NOMO-1 treated with dmso at 0.1 percent for 144 hours (cell line): ENCODE data around the gene CFAP45.

Experiments used
- DNase-seq: peaks from one replicate; lab custom pipeline; 2025; ENCODE audit not compliant: unreplicated experiment; lab: John Stamatoyannopoulos, UW

Gene CFAP45

DNA sequence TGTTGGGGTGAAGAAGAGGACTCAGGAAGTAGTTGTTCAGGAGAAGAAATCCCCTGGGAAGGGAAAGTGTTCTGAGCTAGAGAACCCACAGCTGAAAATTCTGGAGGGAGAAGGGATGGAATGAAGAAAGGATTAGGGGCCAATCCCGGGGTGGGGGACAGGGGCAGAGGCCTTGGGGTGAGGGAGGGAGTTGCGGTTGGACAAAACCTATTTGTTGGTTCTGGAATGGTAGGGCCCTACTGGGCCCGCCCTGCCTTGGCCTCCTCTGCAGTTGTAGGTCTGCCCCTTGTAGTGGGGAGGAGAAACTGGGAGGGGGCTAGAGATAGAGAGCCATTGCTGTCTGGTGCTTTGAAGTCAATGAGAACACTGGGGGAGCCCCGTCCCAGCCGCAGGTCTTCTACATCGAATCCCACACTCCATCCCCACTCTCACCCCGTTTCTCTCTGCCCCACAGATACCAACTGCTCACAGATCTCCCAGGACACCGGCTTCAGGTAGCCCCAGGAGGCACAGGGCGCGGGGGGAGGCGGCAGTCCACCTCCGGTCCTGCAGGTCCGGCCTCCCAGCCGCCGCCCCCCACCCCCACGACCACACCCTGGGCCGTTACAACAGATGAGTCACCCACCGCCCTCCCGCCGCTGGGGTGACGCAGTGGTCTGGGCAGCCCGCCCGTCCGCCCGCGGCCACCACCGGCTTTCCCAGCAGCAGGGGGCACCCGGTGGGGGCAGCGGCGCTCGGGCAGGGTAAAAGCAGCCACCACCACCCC lies 24.2 kb upstream of the CFAP45 start:
- peak; percentile 33 for DNase-seq

DNA sequence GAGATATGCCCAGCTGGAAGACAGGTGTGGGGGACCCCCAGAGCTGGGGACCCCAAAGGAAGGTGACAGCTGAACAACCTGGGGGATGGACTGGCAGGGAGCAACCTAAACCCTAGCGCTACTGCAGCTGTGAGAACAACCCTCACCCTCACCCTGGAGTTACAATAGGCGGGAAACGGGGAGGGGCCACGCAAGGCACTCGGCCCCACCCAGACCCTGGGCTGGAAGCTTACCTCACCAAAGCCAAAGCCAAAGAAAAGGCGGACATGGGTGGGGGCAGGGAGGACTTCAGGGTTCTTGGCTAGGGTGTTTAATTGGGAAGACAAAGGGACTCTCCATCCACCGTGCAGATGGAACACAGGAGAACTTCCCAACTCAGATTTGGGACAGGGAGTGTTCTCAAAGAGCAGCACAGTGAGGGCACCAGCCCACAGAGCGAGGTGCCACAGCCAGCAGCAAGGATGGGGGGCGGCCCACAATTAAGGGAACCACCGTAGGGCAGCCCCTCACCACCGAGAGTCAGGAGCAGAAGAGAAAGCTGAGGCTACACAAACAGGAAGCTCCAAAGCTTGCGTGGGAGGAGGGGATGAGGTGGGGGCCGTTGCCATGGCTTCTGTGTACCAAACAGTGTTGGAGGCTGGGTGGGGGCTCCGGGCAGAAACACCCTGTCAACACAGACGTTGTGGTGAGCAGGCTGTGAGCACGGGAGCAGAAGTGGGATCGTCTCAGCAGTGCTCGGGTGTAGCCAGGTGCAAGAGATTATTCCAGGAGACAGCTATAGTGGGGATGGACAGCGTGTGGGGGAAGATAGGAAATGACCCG lies 23.4 kb upstream of the CFAP45 start:
- DNase-seq: peak; percentile 39

DNA sequence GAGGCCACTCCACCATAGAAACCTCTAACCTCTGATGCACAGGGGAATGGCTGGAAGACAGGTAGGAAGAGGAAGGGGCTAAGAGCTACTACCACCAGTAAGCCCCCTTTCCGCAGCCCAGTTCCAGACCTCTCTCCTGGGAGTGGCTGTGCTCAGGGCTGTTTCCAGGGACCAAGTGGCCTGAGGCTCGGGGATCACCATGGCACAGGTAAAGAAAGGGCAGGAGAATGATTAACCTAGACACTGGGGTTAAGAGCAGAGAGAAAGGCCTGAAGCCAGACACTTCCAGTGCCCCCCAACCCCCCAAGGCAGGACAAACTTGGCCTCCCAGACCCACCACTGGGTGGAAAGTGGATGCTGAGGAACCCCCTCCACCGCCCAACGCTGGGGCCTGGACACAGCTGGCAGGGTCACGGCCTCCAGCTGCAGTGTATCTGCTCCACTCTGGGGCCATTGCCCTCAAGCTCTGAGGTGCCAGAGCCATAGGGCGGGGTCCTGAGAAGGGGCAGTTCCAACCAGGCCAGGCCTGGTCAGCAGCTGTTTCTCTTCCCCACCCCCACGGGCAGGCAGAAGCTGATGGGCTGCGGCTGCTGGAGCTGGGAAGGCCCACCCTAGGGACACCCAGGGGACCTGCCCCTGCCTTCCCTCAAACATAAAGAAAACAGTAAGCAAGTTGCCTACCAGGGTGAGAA lies 22.7 kb upstream of the CFAP45 start:
- DNase-seq: no peak

DNA sequence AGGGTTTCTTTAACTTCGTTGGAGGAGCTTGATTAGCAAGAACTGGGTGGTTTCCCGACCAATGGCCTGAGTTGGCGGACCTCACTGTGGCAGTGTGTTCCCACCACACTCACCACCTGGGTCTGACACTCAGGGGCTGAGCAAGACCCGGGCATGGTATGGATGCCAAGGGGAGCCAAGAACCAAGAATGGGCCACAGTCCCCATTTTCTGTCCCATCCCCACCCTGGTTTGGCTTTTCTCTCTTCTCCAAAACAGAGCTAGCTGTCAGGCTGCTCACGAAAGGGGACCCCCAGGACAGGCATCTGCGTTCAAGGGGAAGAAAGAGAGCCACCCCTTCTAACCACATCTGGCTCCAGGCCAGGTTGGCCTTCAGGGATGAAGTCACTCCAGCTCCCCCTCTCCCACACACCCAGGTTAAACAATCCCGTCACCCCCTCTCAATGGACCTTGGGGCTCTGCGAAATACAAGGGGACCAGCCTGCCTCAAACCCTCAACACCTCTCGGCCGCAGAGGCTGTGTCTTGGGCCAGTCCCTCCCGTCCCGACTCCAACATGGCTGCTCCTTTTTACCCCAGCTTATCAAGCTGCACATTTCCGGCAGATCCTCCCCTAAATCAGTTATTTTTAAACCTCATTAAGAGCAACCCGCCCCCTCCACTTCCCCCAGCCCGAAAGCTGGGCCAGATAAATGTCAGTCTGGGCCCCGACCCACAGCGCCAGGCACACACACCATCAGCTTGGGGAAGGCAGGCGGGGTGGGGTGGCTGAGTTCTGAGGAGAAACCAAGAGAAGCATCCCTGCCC lies 21.9 kb upstream of the CFAP45 start:
- no peak for DNase-seq

- no peak for DNase-seq
These were observed 21.3 kb upstream of the CFAP45 start for GRCh38 chr1:159921251-159921650.

GRCh38 chr1:159920651-159921050 lies 20.7 kb upstream of the CFAP45 start:
- no peak for DNase-seq

DNA sequence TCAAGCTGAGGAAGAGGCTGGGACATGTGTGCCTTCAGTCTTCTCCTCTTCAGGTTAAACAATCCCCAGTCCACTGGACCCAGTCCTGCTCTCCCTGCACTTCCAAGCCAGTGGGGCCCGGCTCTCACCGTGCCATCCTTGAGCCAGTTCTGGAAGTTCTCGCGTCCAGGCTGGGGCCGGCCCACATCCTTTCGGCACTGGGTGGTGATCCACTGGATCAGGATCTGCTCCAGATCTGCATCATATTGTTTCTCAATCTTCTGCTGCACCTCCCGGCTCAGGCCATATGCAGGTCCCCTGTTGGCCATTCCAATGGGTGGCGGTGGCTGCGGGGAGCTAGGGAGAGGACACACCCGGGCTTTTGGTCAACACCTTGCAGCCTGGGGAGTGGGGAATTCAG lies 20.2 kb upstream of the CFAP45 start:
- no peak for DNase-seq

DNA sequence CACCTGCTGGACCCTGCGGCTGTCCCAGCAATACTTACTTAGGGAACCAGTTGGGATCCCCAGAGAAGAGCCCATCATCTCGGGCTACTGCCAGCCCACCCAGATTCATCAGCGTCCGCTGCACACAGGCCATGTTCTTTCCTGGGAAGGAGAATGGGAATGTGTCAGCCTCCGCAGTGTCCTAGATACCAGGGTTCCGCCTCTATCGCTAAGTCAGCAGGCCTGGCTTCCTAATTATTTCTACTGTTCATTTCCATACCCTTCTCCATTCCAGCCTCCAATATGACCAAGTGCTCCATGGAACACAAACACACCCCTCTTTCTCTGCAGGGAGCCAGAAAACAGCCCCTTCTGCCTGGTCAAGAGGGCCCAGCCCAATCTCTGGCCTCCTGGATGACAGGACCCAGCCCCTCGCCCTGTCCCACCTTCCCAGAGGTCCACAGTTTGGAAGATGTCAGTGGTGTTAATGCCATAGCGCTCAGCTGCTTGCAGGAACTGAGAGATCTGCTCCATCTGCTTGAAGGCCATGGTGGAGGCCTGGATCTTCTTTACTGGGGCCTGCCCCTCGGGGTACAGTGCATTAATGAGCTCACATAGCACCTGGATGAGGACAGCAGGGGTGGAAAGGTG lies 19.4 kb upstream of the CFAP45 start:
- DNase-seq: no peak

DNA sequence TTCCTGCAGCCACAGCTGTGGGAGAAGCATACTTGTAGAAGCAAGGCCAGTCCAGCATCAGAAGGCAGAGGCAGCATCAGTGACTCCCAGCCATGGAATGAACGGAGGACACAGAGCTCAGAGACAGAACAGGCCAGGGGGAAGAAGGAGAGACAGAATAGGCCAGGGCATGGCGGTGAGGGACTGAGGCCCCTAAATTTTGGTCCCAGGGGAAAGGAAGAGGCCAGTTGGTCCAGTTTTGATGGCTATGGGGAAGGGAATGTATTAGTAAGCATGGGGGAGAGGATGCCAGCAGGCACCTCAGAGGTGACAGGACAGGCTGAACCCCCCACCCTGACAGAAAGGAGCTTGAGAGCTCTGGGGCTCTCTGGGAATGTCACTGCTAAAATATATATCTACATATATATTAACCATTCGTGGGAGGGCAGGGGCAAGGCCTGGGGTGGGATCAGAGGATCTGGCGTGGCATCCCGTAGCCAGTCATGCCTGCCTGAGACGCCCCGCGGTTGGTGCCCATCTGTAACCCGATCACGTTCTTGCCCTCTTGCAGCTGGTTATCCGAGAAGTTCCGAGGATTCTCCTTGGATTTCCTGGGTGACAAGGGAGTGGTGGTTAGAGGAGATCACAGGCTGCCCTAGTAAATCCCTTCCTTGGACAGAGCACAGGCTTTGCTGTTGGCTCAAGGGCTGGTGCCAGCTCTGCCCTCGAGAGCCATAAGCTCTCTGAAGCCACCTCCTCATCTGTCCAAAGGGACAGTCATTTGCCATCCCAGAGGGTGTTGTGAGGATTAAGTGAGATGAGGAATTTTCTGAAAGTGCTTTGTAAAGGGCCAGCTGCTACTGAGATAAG lies 18.6 kb upstream of the CFAP45 start:
- DNase-seq: no peak

GRCh38 chr1:159917533-159918351 lies 17.8 kb upstream of the CFAP45 start:
- no peak for DNase-seq

DNA sequence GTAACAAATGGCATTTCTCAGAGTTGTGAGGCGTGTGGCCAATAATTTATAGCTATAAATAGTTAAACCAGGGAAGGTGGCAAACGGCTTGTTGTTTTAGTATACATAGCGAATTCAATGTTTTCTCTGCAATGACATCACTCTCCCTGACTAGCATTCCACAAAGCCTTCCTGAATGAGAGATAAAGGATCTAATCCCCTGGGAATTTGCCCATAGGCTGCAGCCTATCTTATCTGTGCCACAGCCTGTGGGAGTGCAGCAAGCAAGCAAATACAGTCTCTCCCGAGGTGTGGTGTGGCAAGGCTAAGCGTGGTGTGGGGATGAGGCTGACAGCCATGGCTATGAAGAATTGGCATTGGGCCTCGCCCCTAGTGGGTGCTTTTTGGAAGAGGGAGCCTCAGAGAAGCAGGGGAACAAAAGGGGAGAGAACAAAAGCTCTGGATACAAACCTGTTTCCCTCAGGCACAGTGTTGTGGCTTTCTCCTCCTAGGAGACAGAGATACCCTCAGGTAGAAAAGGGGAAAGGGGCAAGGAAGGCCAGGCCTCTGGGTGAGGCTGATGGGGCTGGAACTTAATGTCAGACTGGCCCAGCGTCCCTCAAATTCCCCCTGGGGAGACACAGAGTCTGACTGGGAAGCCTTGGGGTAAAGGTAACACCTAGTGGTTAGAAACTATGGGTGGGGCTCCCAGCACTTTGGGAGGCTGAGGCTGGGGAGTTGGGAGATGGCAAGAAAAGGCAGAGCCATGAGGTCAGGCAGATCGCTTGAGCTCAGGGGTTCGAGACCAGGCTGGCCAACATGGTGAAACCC lies 16.5 kb upstream of the CFAP45 start:
- DNase-seq: no peak

GRCh38 chr1:159915571-159916241 lies 15.7 kb upstream of the CFAP45 start:
- DNase-seq: no peak

DNA sequence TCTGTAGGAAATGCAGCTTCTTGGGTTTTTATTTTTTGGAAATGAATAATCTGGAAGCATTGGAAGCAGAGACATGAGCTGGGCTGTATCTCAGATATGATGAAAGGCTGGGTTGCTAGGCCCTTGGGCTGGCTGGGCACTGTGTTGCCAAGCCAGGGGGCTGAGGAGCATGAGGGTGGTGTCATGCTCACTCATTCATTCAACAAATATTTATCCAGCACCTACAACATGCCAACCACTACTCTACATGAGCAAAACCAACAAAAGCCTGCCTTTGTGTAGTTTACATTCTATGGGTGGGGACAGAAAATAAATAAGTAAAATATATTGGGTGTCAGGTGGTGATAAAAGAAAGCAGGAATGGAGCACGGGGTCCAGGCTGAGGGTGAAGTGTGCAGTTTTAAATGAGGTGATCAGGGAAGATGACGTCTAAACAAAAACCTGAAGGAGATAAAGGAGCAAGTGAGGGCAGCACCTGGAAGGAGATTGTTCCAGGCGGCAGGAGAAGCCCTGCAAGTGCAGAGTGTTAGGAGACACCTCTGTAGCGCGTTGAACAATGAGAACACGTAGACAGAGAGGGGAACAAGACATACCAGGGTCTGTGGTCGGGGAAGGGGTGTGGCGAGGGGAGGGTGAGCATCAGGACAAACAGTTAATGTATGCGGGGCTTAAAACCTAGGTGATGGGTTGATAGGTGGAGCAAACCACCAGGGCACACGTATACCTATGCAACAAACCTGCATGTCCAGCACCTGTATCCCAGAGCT lies 14.5 kb upstream of the CFAP45 start:
- no peak for DNase-seq

- no peak for DNase-seq
These were observed 13.7 kb upstream of the CFAP45 start for GRCh38 chr1:159913451-159914192.

GRCh38 chr1:159911326-159912070 lies 11.5 kb upstream of the CFAP45 start:
- no peak for DNase-seq
